Right lobe of liver (tissue), 4 donors: Measurements from ENCODE around the gene VEGFA.

Source experiments
- CTCF ChIP-seq, 4 donors: fragments of 200-600 bp in 3 of 4; fragments of 450-650 bp in 1 of 4; IDR thresholded peaks; one replicate each; pipeline versions ENCODE4 v1.5.1 to v1.8.0; 2016 to 2022; ENCODE audit warnings: antibody characterized with exemption in 4 of 4, mild to moderate bottlenecking in 2 of 4
- POLR2A ChIP-seq: fragments of 450-650 bp; IDR thresholded peaks from one replicate; pipeline ENCODE4 v1.6.1; 2017; ENCODE audit warnings: antibody characterized with exemption, mild to moderate bottlenecking
- donor health status: DM: no; HTN: no; CAD: no.
- donor health status: DM: no; HTN: no; CAD: no.
- donor health status: DM: no; HTN: yes; CAD: no.

- TF ChIP-seq CTCF (IDR thresholded peaks at IDR 0.05) (no peak), POLR2A (no peak)
These were observed 9.2 kb downstream of the VEGFA start for GRCh38 chr6:43778976-43779851.
